Hepatocyte (in vitro differentiated cells): ENCODE data around the gene TMPRSS7. TPM values are rescaled to one million over a fixed set of nuclear protein-coding genes. Genes with fewer than 3 reads are reported as not detected.

Experiments used
- DNase-seq: peaks from one replicate; pipeline ENCODE4 v3.0.0-alpha.2; 2016; ENCODE audit warnings: low spot score
- H2AFZ ChIP-seq: fragments of 200-600 bp; sonication (generic); 2 replicates; pipeline ENCODE4 v1.6.0; 2016; ENCODE audit warnings: antibody characterized with exemption, mild to moderate bottlenecking
- H3K27ac ChIP-seq: fragments of 200-600 bp; sonication (generic); 2 replicates; pipeline ENCODE4 v1.5.1; 2016; ENCODE audit warnings: mild to moderate bottlenecking
- H3K27me3 ChIP-seq: fragments of 200-600 bp; sonication (generic); 2 replicates; pipeline ENCODE4 v1.6.1; 2016
- H3K36me3 ChIP-seq: fragments of 200-600 bp; sonication (generic); replicated peaks from 2 replicates; pipeline ENCODE4 v1.5.1; 2016; ENCODE audit warnings: low read depth; ENCODE audit not compliant: insufficient read depth
- H3K4me1 ChIP-seq: fragments of 200-600 bp; sonication (generic); 2 replicates; pipeline ENCODE4 v1.5.1; 2016; ENCODE audit warnings: mild to moderate bottlenecking, moderate library complexity; ENCODE audit not compliant: insufficient read depth
- H3K4me2 ChIP-seq: fragments of 200-600 bp; sonication (generic); 2 replicates; pipeline ENCODE4 v1.6.0; 2016
- H3K4me3 ChIP-seq: fragments of 200-600 bp; sonication (generic); 2 replicates; pipeline ENCODE4 v1.5.1; 2016; ENCODE audit warnings: mild to moderate bottlenecking
- H3K79me2 ChIP-seq: fragments of 200-600 bp; sonication (generic); 2 replicates; pipeline ENCODE4 v1.6.0; 2017; ENCODE audit warnings: mild to moderate bottlenecking
- H3K9me2 ChIP-seq: fragments of 200-600 bp; sonication (generic); replicated peaks from 2 replicates; pipeline ENCODE4 v1.6.0; 2017; ENCODE audit warnings: mild to moderate bottlenecking; ENCODE audit not compliant: insufficient read depth
- H3K9me3 ChIP-seq: fragments of 200-600 bp; sonication (generic); 2 replicates; pipeline ENCODE4 v1.5.1; 2016; ENCODE audit warnings: low read depth, mild to moderate bottlenecking
- H4K20me1 ChIP-seq: fragments of 200-600 bp; sonication (generic); 2 replicates; pipeline ENCODE4 v1.6.0; 2016; ENCODE audit warnings: mild to moderate bottlenecking; ENCODE audit not compliant: insufficient read depth, poor library complexity, severe bottlenecking
- CTCF ChIP-seq: fragments of 200-600 bp; sonication (generic); IDR thresholded peaks from 2 replicates; pipeline ENCODE4 v1.5.1; 2016; ENCODE audit warnings: antibody characterized with exemption, mild to moderate bottlenecking; ENCODE audit not compliant: poor library complexity
- EZH2 ChIP-seq: fragments of 200-600 bp; sonication (generic); IDR thresholded peaks from 2 replicates; pipeline ENCODE4 v1.6.1; 2016; ENCODE audit warnings: antibody characterized with exemption, mild to moderate bottlenecking, borderline replicate concordance
- EZH2phosphoT487 ChIP-seq: fragments of 200-600 bp; sonication (generic); IDR thresholded peaks from one replicate; pipeline ENCODE4 v1.6.1; 2018; ENCODE audit warnings: antibody characterized with exemption, mild to moderate bottlenecking, low read depth, moderate library complexity; ENCODE audit not compliant: unreplicated experiment, severe bottlenecking
- WGBS: methylation state at CpG from one replicate; pipeline ENCODE4 v1.1.6; 2016; ENCODE audit warnings: low lambda C conversion rate; ENCODE audit errors: missing lambda C conversion rate; 5-methylcytosine and 5-hydroxymethylcytosine counted together
- polyA plus RNA-seq: library from polyadenylated mRNA; unstranded; fragments of >200 nt; fragmentation: Nextera tagmentation; extraction: Ambion mirVana; gene quantifications from 2 replicates; pipeline ENCODE4 v1.2.1, GENCODE V29; 2016
- total RNA-seq: library from RNA; depleted of rRNA; stranded (reverse); fragments of >200 nt; gene quantifications from 2 replicates; pipeline ENCODE4 v1.2.3, GENCODE V29; 2014

Gene TMPRSS7
- total and polyA plus RNA-seq, 2 experiments from 2014 or later = 0.06 TPM; not detected in 1

DNA sequence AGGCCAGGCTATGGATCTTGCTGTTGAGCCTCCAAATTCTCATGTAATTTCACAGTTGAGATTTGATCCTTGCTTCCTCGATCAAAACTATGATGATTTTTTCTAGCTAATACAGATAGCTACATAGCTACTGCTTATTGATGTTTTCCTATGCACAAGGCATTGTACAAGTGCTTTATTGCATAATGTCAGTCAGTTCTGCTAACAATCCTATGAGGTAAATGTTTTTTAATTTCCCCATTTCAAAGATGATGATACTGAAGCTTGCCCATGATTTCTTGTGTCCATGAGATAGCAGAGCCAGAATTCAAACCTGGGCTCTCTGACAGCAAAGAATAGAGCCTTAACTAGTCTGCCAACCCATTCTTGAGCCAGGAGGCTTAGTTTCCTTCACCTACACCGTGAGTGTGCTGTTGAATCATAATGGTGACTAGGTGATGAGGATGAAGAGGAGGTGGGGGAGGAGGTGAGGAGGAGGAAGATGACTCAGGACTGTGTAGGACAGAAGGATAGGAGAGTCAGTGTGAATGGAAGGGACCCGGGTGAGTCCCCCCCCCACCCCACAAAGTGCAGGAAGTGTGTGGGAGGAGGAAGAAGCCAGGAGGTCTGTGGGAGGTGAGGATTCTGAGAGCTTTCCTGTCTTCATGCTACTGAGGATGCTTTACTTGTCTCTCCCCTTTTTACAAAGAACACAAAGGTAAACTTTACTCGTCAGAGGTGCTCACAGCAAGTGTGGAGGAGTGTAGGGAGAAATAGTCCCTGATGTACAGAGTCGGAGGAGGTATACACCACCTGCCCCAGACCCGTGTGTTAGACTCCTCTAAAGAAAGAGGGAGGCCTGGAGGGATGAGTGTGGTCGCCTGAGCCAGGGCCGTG, 32.2 kb upstream of the TMPRSS7 start:
- no peaks in the 10 kb centered on the region for H3K9me3 ChIP-seq
- H3K27me3 ChIP-seq = peaks cover 18% of the 10 kb centered on the region
- no peak overlapping the region for H3K4me3 ChIP-seq
- TF ChIP-seq EZH2 (no peak), EZH2phosphoT487 (no peak), CTCF (no peak)
- no peaks in the 10 kb centered on the region for H4K20me1 ChIP-seq
- H3K4me2 ChIP-seq = no peak overlapping the region
- no peaks in the 10 kb centered on the region for H3K79me2 ChIP-seq
- no peak overlapping the region for H3K27ac ChIP-seq
- no peaks in the 10 kb centered on the region for H3K9me2 ChIP-seq
- no peaks in the 10 kb centered on the region for H3K36me3 ChIP-seq
- DNase-seq = no peak
- H2AFZ ChIP-seq = no peak overlapping the region
- WGBS = 75% methylated on average over 8 of the region's 8 CpGs
- H3K4me1 ChIP-seq = peaks cover 5% of the 10 kb centered on the region

DNA sequence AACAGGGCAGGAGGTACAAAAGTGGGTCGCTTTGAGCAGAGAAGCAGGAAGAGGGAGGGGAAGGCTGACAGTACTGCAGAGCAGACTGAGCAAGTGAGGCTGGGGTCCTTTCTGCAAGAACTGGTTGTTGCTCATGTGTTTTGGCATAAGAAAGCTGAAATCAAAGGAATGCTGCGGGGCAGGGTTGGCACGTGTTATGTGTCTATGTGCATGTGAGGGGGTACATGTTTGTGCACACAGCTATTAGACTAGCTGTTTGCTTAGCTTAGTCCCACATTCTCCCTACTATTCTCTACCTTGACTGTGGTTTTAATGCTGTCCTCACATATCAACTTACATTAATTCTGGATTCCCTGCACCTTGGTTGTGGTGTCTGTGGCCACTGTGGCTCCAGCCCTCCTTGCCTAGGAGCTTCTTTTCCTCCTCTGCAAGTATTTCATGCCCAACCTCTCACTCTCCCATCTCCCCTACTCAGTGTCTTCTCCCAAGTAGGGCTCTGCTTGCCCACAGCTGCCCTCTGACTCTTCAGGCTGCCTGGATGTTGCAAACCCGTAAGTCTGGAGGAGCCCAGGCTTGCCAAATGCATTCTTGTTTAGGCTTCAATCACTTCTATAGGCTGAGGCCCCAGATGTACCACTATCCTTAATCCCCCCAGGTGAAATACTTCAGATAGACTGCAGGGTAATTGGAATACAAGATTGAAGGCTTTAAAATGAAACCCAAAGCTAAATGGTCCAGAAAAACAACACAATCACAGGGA, 31.0 kb upstream of the TMPRSS7 start:
- no peaks in the 10 kb centered on the region for H3K9me2 ChIP-seq
- H2AFZ ChIP-seq = no peak overlapping the region
- H4K20me1 ChIP-seq = no peaks in the 10 kb centered on the region
- H3K79me2 ChIP-seq = no peaks in the 10 kb centered on the region
- TF ChIP-seq CTCF (no peak), EZH2phosphoT487 (no peak), EZH2 (no peak)
- no peak for DNase-seq
- no peak overlapping the region for H3K4me2 ChIP-seq
- H3K27me3 ChIP-seq = peaks cover 15% of the 10 kb centered on the region
- no peak overlapping the region for H3K4me3 ChIP-seq
- H3K27ac ChIP-seq = no peak overlapping the region
- no peaks in the 10 kb centered on the region for H3K9me3 ChIP-seq
- peaks cover 6% of the 10 kb centered on the region for H3K4me1 ChIP-seq
- H3K36me3 ChIP-seq = no peaks in the 10 kb centered on the region
- WGBS = 91% methylated on average over 4 of the region's 4 CpGs

DNA sequence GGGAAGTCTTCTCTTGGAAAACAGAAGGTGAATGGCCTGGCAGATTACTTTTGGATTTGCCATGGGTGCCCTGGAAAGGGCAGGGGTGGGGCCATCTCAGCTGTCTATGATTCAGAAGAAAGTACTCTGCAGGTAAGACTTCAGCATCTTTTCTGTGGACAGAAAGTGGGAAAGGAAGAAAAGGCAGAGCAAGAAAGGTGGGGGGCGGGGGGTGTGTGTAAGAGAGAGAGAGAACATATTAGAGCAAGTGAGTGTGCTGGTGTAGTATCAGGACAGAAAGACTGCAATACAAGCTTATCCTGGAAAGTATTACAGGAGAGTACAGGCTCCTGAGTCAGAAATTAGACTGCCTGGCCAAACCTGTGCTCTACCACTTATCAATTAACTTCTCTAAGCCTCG, 30.3 kb upstream of the TMPRSS7 start:
- Histone ChIP-seq H3K4me2 (no peak overlapping the region), H3K36me3 (no peaks in the 10 kb centered on the region), H3K79me2 (no peaks in the 10 kb centered on the region), H3K27ac (no peak overlapping the region), H4K20me1 (no peaks in the 10 kb centered on the region), H3K4me1 (peaks cover 9% of the 10 kb centered on the region), H3K9me2 (no peaks in the 10 kb centered on the region), H2AFZ (no peak overlapping the region), H3K27me3 (peaks cover 15% of the 10 kb centered on the region), H3K9me3 (no peaks in the 10 kb centered on the region), H3K4me3 (no peak overlapping the region)
- TF ChIP-seq EZH2 (no peak), CTCF (no peak), EZH2phosphoT487 (no peak)
- no peak for DNase-seq
- WGBS = 66% methylated on average over 2 of the region's 2 CpGs
